ENCODE measurements around the gene DNAJC17.

DNA sequence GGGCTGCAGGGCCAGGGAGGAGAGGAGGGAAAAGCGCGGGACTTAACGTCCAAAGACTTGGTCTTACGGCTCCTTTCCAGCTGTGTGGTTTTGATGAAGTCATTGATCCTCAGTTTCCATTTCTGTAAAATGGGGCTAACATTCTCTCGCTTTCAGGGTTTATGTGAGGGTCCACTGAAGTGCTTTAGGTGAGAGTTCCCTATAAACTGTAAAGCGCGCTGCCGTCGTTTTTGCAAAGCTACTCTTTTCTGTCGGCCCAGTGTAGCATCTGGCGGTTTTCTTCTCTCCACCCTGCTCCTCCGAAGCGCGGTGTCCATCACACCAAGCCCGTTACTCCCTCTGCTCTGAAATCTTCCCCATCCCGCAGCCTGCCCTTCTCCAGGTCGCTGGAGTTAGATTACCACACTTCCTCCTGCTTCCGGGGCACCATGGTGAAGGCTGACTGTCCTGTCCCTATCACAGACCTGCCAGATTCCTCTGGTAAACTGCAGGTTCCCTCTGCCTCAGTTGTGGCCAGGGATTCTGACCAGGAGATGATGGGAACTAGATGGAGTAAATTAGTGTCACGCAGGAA, 702 bp upstream of the DNAJC17 start:
- TF ChIP-seq, protein P1, sequence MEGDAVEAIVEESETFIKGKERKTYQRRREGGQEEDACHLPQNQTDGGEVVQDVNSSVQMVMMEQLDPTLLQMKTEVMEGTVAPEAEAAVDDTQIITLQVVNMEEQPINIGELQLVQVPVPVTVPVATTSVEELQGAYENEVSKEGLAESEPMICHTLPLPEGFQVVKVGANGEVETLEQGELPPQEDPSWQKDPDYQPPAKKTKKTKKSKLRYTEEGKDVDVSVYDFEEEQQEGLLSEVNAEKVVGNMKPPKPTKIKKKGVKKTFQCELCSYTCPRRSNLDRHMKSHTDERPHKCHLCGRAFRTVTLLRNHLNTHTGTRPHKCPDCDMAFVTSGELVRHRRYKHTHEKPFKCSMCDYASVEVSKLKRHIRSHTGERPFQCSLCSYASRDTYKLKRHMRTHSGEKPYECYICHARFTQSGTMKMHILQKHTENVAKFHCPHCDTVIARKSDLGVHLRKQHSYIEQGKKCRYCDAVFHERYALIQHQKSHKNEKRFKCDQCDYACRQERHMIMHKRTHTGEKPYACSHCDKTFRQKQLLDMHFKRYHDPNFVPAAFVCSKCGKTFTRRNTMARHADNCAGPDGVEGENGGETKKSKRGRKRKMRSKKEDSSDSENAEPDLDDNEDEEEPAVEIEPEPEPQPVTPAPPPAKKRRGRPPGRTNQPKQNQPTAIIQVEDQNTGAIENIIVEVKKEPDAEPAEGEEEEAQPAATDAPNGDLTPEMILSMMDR (IDR thresholded peaks at IDR 0.05; ENCODE audit: low read length) = no peak
- no peak for TF ChIP-seq EZH2 (IDR thresholded peaks at IDR 0.05; ENCODE audit: borderline replicate concordance, low read length)

Measured in OCI-LY1 (cell line).